ENCODE data around the gene RPH3AL.
"Not testable (repeated sequence)": the region's sequence is repeated elsewhere in the genome, so short reads cannot be mapped to it uniquely, and the experiment has no call there.

The RPH3AL gene

GRCh38 chr17:238071-238963 lies 114.3 kb downstream of the RPH3AL start:
- DNase-seq (ENCODE audit: low spot score), result no peak

DNA sequence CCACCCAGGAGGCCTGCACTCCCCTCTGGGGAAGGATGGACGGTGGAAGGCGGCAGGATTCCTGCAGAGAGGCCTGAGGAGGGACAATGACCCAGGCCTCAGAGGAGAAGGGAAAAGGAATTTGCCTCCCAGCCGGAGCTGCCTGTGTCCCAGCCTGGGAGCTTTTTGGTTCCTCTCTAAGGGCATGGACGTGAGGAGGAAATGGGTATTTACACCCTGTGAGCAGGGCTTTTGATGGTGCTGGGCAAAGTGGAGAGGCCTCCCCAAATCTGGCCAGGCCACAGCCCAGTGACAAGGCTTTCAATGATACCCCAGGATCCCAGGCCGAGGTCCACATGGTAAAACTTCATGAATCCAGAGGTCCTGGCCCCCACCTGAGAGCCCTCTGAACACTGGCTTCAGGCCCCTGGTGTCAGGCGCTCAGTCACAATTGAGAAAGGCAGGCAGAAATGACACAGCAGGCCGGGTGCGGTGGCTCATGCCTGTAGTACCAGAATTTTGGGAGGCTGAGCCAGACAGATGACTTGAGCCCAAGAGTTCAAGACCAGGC lies 115.1 kb downstream of the RPH3AL start:
- no peak for DNase-seq (ENCODE audit: low spot score)

- no peak for DNase-seq (ENCODE audit: low spot score)
Measured at GRCh38 chr17:236641-237405, 115.8 kb downstream of the RPH3AL start.

DNA sequence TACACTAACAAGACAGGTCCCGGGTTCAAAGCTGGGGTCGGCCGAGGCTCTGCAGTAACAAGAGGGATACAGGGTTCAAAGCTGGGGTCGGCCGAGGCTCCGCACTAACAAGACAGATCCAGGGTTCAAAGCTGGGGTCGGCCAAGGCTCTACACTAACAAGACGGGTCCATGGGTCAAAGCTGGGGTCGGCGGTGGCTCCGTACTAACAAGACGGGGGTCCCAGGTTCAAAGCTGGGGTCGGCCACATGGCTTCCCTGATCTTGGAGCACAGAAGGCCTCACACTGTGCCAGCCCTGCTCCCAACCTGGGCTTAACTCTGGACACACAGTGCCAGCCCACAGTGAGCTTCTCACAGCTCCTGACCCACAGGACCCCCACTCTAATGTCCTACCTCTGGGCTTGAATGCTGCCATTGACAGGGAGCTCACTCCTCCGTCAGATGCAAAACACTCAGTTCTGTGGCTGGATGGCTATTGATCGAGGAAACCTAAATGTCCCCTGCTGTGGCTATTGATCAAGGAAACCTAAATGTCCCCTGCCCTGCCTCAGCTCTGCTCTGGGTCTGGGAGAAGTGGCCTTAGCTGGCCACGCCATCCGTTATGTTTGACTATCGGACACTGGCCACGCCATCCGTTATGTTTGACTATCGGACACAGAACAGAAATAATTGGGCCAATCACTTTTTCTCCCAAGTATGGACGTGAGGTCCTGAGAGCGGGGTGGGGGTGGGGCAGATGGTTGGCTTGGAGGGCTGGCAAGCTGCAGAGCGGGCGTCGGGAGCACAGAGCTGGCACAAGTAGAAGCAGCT lies 116.6 kb downstream of the RPH3AL start:
- DNase-seq (ENCODE audit: low spot score), result no peak

DNA sequence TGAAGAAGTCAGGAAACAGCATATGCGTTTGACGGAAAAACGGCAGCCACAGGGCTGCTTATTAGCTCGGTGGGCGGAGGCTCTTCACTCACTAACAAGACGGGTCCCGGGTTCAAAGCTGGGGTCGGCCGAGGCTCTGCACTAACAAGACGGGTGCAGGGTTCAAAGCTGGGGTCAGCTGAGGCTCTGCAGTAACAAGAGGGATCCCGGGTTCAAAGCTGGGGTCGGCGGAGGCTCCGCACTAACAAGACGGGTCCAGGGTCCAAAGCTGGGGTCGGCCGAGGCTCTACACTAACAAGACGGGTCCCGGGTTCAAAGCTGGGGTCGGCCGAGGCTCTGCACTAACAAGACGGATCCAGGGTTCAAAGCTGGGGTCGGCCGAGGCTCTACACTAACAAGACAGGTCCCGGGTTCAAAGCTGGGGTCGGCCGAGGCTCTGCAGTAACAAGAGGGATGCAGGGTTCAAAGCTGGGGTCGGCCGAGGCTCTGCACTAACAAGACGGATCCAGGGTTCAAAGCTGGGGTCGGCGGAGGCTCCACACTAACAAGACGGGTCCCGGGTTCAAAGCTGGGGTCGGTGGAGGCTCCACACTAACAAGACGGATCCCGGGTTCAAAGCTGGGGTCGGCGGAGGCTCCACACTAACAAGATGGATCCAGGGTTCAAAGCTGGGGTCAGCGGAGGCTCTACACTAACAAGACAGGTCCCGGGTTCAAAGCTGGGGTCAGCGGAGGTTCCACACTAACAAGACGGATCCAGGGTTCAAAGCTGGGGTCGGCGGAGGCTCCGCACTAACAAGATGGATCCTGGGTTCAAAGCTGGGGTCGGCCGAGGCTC lies 117.4 kb downstream of the RPH3AL start:
- DNase-seq (ENCODE audit: low spot score), result not testable (repeated sequence)

GRCh38 chr17:234163-234993 lies 118.2 kb downstream of the RPH3AL start:
- DNase-seq (ENCODE audit: low spot score), result not testable (repeated sequence)

- DNase-seq (ENCODE audit: low spot score), result no peak
Measured at GRCh38 chr17:233473-233941, 119.1 kb downstream of the RPH3AL start.

DNA sequence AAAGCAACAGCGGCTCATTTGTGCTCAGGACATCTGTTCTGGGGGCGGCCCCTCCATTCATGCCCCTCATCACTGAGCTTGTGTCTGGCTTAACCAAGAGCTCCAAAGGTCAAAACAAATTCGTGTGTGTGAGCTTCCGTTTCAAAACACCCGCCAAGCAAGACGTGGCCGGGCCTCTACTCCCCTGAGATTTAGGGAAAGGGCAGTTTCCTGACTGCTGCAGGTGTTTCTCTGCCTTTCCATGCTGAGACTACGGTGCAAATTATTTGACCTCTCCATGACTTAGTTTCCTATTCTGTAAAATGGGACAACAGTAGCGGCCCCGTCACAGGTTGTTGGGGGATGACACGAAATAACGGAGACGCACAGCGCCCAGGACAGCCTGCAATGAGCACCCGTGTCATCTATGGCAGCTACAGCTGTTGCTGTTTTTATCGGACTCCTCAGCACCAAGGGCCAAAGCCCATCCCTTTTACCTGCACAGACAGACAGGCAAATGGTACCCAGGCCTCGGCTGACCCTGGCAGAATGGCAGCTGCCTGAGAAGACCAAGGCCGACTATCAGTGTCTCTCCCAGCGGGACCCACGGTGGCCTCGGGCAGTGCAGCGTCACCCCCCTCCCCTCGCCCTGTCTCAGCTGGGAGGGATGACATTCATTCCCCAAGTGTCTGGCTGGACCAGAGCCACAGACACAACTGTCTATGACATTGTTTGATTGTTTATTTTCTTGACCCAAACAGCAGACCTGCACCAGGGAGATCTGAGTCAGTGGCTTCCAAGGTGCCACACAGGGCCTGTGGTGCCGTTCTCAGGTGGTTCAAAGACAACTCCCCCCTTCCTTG lies 120.4 kb downstream of the RPH3AL start:
- no peak for DNase-seq (ENCODE audit: low spot score)

- DNase-seq (ENCODE audit: low spot score), result no peak
Measured at GRCh38 chr17:231191-231965, 121.2 kb downstream of the RPH3AL start.

- no peak for DNase-seq (ENCODE audit: low spot score)
Measured at GRCh38 chr17:230395-230770, 122.2 kb downstream of the RPH3AL start.

GRCh38 chr17:229709-230394 lies 122.8 kb downstream of the RPH3AL start:
- no peak for DNase-seq (ENCODE audit: low spot score)

DNA sequence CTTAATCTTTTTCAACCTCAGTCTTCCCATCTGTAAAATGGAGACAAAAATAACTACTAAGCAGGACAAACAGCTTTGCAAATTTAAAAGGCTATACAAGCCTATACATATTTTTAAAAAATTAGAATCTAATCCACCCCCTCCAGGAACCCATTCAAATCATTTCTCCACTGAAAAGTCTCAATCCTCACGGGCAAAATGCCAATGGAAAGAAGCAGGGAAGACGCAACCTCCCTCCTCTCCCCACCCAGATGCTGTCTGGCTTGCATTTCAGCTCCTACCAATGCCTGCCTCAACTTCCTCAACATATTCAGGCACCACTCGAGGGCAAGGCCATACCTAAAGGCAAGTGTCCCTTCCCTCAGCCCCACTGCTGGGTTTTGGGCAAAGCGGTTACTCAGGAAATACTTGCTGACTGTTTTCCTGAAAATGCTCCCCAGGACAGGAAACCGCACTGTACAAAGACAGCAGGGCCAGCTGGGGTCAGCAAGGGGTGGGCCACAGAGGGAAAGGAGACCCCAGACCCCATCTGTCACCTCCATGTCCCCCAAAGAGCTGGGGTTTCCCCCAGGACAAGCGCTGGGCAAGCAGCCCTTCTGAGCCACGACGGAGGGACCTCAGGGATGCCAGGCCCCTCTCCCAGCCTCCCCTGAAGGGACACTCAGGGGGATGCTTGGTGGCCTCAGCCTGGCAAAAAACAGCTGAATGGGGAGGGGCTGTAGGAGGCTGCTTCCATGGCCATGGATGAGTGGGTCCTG lies 123.5 kb downstream of the RPH3AL start:
- DNase-seq (ENCODE audit: low spot score), result no peak

DNA sequence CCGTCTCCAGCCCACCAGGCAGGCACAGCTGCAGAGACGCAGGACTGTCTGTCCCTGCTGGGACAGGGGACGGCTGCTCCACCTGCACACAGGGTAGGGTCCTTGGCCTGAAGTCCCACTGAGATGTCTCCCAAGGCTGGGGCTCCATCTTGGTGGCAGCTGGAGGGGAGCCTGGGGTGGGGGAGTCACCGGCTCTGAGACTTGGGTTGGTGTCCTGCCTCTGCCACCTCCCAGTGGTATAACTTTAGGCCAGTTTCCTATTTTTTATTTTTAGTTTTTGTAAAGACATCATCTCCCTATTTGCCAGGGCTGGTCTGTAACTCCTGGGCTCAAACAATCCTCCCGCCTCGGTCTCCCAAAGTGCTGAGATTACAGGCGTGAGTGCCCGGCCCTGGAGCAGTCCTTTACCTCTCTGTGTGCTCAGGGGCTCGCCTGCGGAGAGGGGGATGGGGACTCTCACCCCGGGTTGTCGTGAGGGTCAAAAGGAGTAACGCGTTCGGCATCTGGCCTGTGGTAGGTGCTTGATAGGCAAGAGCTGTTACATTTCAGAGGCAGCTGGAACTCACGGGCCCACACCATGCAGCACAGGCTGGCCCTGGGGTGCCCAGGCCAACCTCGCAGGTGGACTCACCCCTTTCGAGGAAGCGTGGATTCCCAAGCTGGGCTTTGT lies 124.5 kb downstream of the RPH3AL start:
- no peak for DNase-seq (ENCODE audit: low spot score)

- DNase-seq (ENCODE audit: low spot score), result no peak
Measured at GRCh38 chr17:227078-227945, 125.3 kb downstream of the RPH3AL start.

Data from CD4-positive, alpha-beta T cell treated with Interleukin-2 at 100 ng/mL for 4 hours (primary cell).